Neural cell (in vitro differentiated cells): Measurements from ENCODE around the gene NAB2. TPM values are rescaled to one million over a fixed set of nuclear protein-coding genes. Genes with fewer than 3 reads are reported as not detected.

Experiments
- H2AFZ ChIP-seq: fragments of 200-600, 300-800 bp; sonication (generic), shearing (Covaris generic); 2 replicates; pipeline ENCODE4 v1.6.0; 2014; ENCODE audit warnings: low read depth, mild to moderate bottlenecking, antibody characterized with exemption, low read length, moderate library complexity
- H3F3A ChIP-seq: fragments of 200-600 bp; shearing (Covaris generic); 2 replicates; pipeline ENCODE4 v1.6.1; 2016; ENCODE audit warnings: mild to moderate bottlenecking, moderate library complexity, mixed read lengths, antibody characterized with exemption, low read length; ENCODE audit not compliant: insufficient read depth, poor library complexity, severe bottlenecking
- H3K27ac ChIP-seq: fragments of 200-600, 300-800 bp; sonication (generic), shearing (Covaris generic); 2 replicates; pipeline ENCODE4 v1.5.1; 2014; ENCODE audit warnings: mild to moderate bottlenecking, low read length, moderate library complexity
- H3K27me3 ChIP-seq: fragments of 300-800, 200-600 bp; sonication (generic), shearing (Covaris generic); 2 replicates; pipeline ENCODE4 v1.6.0; 2014; ENCODE audit warnings: mild to moderate bottlenecking, low read depth, low read length, moderate library complexity; ENCODE audit not compliant: insufficient read depth
- H3K36me3 ChIP-seq: fragments of 300-800, 200-600 bp; sonication (generic), shearing (Covaris generic); 2 replicates; pipeline ENCODE4 v1.5.1; 2014; ENCODE audit warnings: mild to moderate bottlenecking, antibody characterized with exemption, low read length, moderate library complexity; ENCODE audit not compliant: insufficient read depth
- H3K4me2 ChIP-seq: fragments of 300-800, 200-600 bp; sonication (generic), shearing (Covaris generic); 2 replicates; pipeline ENCODE4 v1.6.0; 2014; ENCODE audit warnings: mild to moderate bottlenecking, low read length
- H3K4me3 ChIP-seq: fragments of 300-800, 200-600 bp; sonication (generic), shearing (Covaris generic); 2 replicates; pipeline ENCODE4 v1.5.1; 2014; ENCODE audit warnings: mild to moderate bottlenecking, low read length, moderate library complexity
- H3K79me2 ChIP-seq: fragments of 200-600 bp; shearing (Covaris generic); replicated peaks from 2 replicates; pipeline ENCODE4 v1.6.0; 2014; ENCODE audit warnings: mild to moderate bottlenecking, low read length, moderate library complexity; ENCODE audit not compliant: insufficient read depth
- H3K9ac ChIP-seq: fragments of 300-800, 200-600 bp; sonication (generic), shearing (Covaris generic); 2 replicates; pipeline ENCODE4 v1.6.1; 2016; ENCODE audit warnings: mild to moderate bottlenecking, low read length, mixed read lengths
- H3K9me2 ChIP-seq: fragments of 200-600 bp; shearing (Covaris generic); 2 replicates; pipeline ENCODE4 v1.6.1; 2016; ENCODE audit warnings: mild to moderate bottlenecking, low read length, mixed read lengths; ENCODE audit not compliant: insufficient read depth
- H3K9me3 ChIP-seq: fragments of 200-600, 300-800 bp; sonication (generic), shearing (Covaris generic); 2 replicates; pipeline ENCODE4 v1.6.1; 2016; ENCODE audit warnings: mild to moderate bottlenecking, mixed run types, low read length, moderate library complexity, mixed read lengths
- H4K20me1 ChIP-seq: fragments of 200-600 bp; shearing (Covaris generic); 2 replicates; pipeline ENCODE4 v1.6.1; 2016; ENCODE audit warnings: mild to moderate bottlenecking, mixed run types; ENCODE audit not compliant: insufficient read depth
- EP300 ChIP-seq: fragments of 450-650 bp; conservative IDR thresholded peaks from 2 replicates; pipeline ENCODE4 v1.6.1; 2014; ENCODE audit warnings: antibody characterized with exemption, mild to moderate bottlenecking, moderate library complexity; ENCODE audit not compliant: poor library complexity, severe bottlenecking
- EZH2 ChIP-seq: fragments of 200-600, 300-800 bp; shearing (Covaris generic), sonication (generic); IDR thresholded peaks from 2 replicates; pipeline ENCODE4 v1.6.1; 2014; ENCODE audit warnings: antibody characterized with exemption, low read length, borderline replicate concordance, mild to moderate bottlenecking; ENCODE audit not compliant: insufficient read depth, poor library complexity, severe bottlenecking
- MXI1 ChIP-seq: fragments of 450-650 bp; conservative IDR thresholded peaks from 2 replicates; pipeline ENCODE4 v1.6.1; 2014; ENCODE audit warnings: antibody characterized with exemption, mild to moderate bottlenecking; ENCODE audit not compliant: poor library complexity, severe bottlenecking
- POLR2AphosphoS5 ChIP-seq: IDR thresholded peaks from 2 replicates; pipeline ENCODE4 v1.6.1; 2012
- RAD21 ChIP-seq: fragments of 450-650 bp; conservative IDR thresholded peaks from 2 replicates; pipeline ENCODE4 v1.6.1; 2014; ENCODE audit warnings: antibody characterized with exemption, mild to moderate bottlenecking, moderate library complexity
- SMC3 ChIP-seq: fragments of 450-650 bp; conservative IDR thresholded peaks from 2 replicates; pipeline ENCODE4 v1.6.1; 2014; ENCODE audit warnings: antibody characterized with exemption, mild to moderate bottlenecking, moderate library complexity; ENCODE audit not compliant: poor library complexity
- TAF1 ChIP-seq: IDR thresholded peaks from 2 replicates; pipeline ENCODE4 v1.6.1; 2012; ENCODE audit warnings: low read depth
- polyA plus RNA-seq: library from polyadenylated mRNA; depleted of rRNA; stranded (reverse); fragments of >200 nt; gene quantifications from 2 replicates; pipeline ENCODE4 v1.2.3, GENCODE V29; 2014
- TF ChIP-seq, protein P1 (sequence below): fragments of 450-650 bp; IDR thresholded peaks from 2 replicates; pipeline ENCODE4 v1.5.1; 2014; ENCODE audit warnings: antibody characterized with exemption, mild to moderate bottlenecking, moderate library complexity; ENCODE audit not compliant: poor library complexity, severe bottlenecking
- TF ChIP-seq, protein P2 (sequence below): IDR thresholded peaks from 2 replicates; pipeline ENCODE4 v1.6.1; 2012; ENCODE audit warnings: borderline replicate concordance

NAB2 gene
- polyA plus RNA-seq, 1 donor from 2014 or later: 15.6 TPM

DNA sequence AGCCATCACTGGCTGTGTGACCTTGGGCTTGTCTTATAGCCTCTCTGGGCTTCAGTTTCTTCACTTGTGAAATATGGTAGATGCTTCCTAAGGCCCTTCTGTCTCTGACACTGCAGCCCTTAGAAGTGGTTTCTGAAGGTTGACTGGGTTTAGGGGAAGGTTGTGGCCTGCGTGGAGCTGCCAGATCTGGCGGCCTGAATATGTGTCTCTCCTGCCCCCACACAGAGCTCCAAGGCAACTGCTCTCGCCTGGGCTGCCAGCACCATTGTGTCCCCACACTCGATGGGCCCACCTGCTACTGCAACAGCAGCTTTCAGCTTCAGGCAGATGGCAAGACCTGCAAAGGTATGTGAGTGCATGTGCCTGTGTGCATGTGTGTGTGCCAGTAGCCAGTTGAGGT, 54.5 kb downstream of the NAB2 start:
- Histone ChIP-seq H3K9me2 (no peaks in the 10 kb centered on the region), H3K9me3 (no peaks in the 10 kb centered on the region), H3K36me3 (peaks cover 32% of the 10 kb centered on the region), H3K4me2 (no peak overlapping the region), H3K79me2 (no peaks in the 10 kb centered on the region), H3K27ac (no peak overlapping the region), H3K4me3 (no peak overlapping the region), H3K27me3 (no peaks in the 10 kb centered on the region), H3F3A (no peaks in the 10 kb centered on the region), H3K9ac (no peak overlapping the region), H2AFZ (no peak overlapping the region), H4K20me1 (no peaks in the 10 kb centered on the region)
- TF ChIP-seq EP300: no peak
- TF ChIP-seq EZH2: no peak
- TF ChIP-seq SMC3: no peak
- no peak for TF ChIP-seq RAD21
- no peak for TF ChIP-seq POLR2AphosphoS5
- no peak for TF ChIP-seq MXI1
- TF ChIP-seq, protein P1, sequence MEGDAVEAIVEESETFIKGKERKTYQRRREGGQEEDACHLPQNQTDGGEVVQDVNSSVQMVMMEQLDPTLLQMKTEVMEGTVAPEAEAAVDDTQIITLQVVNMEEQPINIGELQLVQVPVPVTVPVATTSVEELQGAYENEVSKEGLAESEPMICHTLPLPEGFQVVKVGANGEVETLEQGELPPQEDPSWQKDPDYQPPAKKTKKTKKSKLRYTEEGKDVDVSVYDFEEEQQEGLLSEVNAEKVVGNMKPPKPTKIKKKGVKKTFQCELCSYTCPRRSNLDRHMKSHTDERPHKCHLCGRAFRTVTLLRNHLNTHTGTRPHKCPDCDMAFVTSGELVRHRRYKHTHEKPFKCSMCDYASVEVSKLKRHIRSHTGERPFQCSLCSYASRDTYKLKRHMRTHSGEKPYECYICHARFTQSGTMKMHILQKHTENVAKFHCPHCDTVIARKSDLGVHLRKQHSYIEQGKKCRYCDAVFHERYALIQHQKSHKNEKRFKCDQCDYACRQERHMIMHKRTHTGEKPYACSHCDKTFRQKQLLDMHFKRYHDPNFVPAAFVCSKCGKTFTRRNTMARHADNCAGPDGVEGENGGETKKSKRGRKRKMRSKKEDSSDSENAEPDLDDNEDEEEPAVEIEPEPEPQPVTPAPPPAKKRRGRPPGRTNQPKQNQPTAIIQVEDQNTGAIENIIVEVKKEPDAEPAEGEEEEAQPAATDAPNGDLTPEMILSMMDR: no peak
- TF ChIP-seq, protein P2, sequence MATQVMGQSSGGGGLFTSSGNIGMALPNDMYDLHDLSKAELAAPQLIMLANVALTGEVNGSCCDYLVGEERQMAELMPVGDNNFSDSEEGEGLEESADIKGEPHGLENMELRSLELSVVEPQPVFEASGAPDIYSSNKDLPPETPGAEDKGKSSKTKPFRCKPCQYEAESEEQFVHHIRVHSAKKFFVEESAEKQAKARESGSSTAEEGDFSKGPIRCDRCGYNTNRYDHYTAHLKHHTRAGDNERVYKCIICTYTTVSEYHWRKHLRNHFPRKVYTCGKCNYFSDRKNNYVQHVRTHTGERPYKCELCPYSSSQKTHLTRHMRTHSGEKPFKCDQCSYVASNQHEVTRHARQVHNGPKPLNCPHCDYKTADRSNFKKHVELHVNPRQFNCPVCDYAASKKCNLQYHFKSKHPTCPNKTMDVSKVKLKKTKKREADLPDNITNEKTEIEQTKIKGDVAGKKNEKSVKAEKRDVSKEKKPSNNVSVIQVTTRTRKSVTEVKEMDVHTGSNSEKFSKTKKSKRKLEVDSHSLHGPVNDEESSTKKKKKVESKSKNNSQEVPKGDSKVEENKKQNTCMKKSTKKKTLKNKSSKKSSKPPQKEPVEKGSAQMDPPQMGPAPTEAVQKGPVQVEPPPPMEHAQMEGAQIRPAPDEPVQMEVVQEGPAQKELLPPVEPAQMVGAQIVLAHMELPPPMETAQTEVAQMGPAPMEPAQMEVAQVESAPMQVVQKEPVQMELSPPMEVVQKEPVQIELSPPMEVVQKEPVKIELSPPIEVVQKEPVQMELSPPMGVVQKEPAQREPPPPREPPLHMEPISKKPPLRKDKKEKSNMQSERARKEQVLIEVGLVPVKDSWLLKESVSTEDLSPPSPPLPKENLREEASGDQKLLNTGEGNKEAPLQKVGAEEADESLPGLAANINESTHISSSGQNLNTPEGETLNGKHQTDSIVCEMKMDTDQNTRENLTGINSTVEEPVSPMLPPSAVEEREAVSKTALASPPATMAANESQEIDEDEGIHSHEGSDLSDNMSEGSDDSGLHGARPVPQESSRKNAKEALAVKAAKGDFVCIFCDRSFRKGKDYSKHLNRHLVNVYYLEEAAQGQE: no peak
- no peak for TF ChIP-seq TAF1

Other genes starting within 250 kb of the NAB2 start
- gene SDR9C7, start 154.7 kb upstream of the NAB2 start, polyA plus RNA-seq: 0.63 TPM in 1 of 2 replicates, not detected in the other
- gene RDH16, start 131.5 kb upstream of the NAB2 start, polyA plus RNA-seq: 0.66 and 1.0 TPM in 2 replicates
- 6.4 and 7.3 TPM in 2 replicates for gene ZBTB39, start 82.6 kb upstream of the NAB2 start, polyA plus RNA-seq
- 2.5 TPM in 1 of 2 replicates, not detected in the other for gene TAC3, start 72.6 kb upstream of the NAB2 start, polyA plus RNA-seq
- gene MYO1A, start 39.0 kb upstream of the NAB2 start, polyA plus RNA-seq: not detected in 2 replicates
- 5.9 and 6.8 TPM in 2 replicates for gene NEMP1, start 10.3 kb upstream of the NAB2 start, polyA plus RNA-seq
- gene STAT6, start 22.2 kb downstream of the NAB2 start, polyA plus RNA-seq: not detected in 2 replicates
- gene LRP1, start 39.4 kb downstream of the NAB2 start, polyA plus RNA-seq: 18.2 and 27.7 TPM in 2 replicates
- gene LRP1-AS, start 58.5 kb downstream of the NAB2 start, polyA plus RNA-seq: not detected in 2 replicates
- 0.53 TPM in 1 of 2 replicates, not detected in the other for gene NXPH4, start 127.7 kb downstream of the NAB2 start, polyA plus RNA-seq
- 38.2 and 42.2 TPM in 2 replicates for gene SHMT2, start 140.6 kb downstream of the NAB2 start, polyA plus RNA-seq
- 1.3 and 2.9 TPM in 2 replicates for gene STAC3, start 162.1 kb downstream of the NAB2 start, polyA plus RNA-seq